GM20000 (cell line): ENCODE results near the gene KRT81.
"Not testable (repeated sequence)": the region's sequence is repeated elsewhere in the genome, so short reads cannot be mapped to it uniquely, and the experiment has no call there.

Experiments used
- DNase-seq: peaks from one replicate; pipeline ENCODE4 v3.0.0; 2012; ENCODE audit warnings: low spot score
- TF ChIP-seq, protein P1 (sequence below): IDR thresholded peaks from 2 replicates; pipeline ENCODE4 v1.5.1; 2012; ENCODE audit warnings: mild to moderate bottlenecking, control low read depth; ENCODE audit errors: extremely low read depth, missing control alignments

Gene KRT81

GRCh38 chr12:52311285-52311648 is 19.9 kb upstream of the KRT81 start:
- DNase-seq: no peak
- TF ChIP-seq, protein P1, sequence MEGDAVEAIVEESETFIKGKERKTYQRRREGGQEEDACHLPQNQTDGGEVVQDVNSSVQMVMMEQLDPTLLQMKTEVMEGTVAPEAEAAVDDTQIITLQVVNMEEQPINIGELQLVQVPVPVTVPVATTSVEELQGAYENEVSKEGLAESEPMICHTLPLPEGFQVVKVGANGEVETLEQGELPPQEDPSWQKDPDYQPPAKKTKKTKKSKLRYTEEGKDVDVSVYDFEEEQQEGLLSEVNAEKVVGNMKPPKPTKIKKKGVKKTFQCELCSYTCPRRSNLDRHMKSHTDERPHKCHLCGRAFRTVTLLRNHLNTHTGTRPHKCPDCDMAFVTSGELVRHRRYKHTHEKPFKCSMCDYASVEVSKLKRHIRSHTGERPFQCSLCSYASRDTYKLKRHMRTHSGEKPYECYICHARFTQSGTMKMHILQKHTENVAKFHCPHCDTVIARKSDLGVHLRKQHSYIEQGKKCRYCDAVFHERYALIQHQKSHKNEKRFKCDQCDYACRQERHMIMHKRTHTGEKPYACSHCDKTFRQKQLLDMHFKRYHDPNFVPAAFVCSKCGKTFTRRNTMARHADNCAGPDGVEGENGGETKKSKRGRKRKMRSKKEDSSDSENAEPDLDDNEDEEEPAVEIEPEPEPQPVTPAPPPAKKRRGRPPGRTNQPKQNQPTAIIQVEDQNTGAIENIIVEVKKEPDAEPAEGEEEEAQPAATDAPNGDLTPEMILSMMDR: no peak

DNA sequence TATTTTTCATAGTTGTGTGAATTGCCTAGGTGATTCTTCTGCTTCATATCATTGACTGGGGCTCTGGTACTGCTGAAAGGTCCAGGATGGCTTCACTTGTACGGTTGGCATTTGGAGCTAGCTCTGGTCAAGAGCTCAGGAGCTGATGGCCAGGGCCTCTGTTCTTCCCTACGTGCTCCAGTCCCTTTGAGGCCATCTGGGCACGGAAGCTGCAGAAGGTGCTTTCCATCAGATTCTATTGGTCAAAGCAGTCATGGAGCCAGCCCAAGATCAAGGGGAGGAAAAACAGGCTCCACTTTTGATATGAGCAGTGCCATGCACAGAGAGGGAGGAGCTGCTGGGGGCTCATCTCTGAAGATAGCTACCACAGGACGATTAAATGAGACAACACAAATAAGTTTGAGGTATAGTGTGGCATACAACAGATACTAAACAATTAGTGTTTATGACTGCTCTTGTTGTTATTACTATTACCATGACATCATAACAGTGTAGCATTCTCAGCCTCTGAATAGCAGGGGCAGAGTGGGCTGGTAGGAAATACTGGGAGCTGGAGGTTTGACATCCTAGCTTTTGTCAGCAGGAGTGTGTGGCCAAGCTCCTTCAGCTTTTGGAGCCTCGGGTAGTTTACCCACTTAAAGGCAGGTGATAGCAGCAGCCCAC is 19.4 kb upstream of the KRT81 start:
- no peak for DNase-seq
- TF ChIP-seq, protein P1: no peak

GRCh38 chr12:52308806-52309425 is 17.6 kb upstream of the KRT81 start:
- DNase-seq: no peak
- TF ChIP-seq, protein P1: no peak

- TF ChIP-seq, protein P1: no peak
- DNase-seq: no peak
Measured at GRCh38 chr12:52307836-52308805, 16.8 kb upstream of the KRT81 start.

GRCh38 chr12:52306731-52307130 is 15.4 kb upstream of the KRT81 start:
- TF ChIP-seq, protein P1: no peak

DNA sequence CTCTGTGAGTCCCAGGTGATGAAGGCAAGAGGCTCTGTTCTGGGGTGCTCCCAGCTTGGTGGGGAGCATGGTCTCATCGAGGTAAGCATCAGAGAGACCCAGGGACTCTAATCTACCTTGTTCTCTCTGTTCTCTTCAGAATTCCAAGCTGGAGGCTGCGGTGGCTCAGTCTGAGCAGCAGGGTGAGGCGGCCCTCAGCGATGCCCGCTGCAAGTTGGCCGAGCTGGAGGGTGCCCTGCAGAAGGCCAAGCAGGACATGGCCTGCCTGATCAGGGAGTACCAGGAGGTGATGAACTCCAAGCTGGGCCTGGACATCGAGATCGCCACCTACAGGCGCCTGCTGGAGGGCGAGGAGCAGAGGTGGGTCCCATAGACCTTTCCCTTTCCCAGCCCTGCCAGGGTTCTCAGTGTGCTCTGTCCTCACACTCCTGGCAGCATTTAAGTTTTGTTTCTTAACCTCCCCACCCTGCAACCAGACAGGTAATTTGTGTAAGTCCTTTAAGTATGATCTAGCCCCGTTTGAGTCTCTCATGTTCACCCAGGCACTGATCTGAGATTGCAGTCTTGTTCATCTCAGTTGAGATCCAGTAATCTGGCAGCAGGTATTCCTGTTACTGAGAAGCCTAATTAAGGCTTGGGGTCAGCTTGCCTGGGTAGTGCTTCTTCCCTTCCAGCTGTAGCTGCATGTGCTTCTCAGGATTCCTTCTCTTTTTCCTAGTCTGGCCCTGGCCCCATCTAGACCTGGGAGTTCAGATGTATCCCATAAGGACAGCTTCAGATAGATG is 14.8 kb upstream of the KRT81 start:
- TF ChIP-seq, protein P1: no peak
- no peak for DNase-seq

More at GRCh38 chr12:52306731-52307130, 15.4 kb upstream of the KRT81 start:
- DNase-seq: no peak

DNA sequence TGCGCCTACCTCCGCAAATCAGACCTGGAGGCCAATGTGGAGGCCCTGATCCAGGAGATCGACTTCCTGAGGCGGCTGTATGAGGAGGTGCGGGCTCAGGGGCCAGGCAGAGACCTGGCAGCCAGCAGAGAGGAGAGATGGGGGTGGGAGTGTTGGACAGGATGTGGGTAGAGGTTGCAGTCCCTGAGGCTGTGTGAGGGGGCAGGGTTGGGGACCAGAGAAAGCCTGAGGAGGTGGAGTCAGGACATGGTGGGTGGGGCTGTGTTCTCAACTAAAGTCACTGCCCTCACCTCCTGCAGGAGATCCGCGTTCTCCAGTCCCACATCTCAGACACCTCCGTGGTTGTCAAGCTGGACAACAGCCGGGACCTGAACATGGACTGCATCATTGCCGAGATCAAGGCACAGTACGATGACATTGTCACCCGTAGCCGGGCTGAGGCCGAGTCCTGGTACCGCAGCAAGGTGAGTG is 13.6 kb upstream of the KRT81 start:
- not testable (repeated sequence) for DNase-seq

DNA sequence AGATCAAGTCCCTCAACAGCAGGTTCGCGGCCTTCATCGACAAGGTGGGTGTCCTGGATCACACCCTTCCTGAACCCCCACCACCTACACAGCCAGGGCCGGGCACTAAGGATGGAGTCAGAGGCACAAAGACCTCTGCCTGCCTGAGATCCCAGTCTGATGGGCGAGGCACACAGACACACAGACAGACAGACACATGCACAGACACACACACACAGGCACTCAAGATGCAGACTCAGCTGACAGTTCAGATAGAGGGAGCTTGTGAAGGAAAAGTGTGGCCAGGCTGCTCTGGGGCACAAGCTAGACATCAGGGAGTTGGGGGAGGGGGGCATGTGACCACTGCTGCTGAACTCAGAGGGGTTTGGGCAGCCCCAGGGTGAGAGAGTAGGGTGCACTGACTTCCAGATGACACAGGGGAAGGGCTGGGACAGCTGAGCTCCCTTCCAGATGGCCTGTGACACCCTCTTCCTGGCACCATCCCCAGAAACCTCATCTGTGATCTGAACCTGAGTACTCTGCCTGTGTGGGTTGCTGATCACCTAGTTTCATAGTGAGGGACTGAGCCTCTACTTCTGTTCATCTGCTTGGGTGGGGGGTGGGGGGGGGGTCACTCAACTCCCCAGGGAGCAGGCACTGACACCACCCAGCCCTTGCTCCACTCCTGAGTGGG is 11.0 kb upstream of the KRT81 start:
- not testable (repeated sequence) for DNase-seq

- DNase-seq: not testable (repeated sequence)
Measured at GRCh38 chr12:52301721-52302120, 10.4 kb upstream of the KRT81 start.
